Right ventricle myocardium inferior (tissue), 1 donor: Measurements from ENCODE around the gene STMN1. TPM values are rescaled to one million over a fixed set of nuclear protein-coding genes. Genes with fewer than 3 reads are reported as not detected.

Experiments
- ATAC-seq: fragments of 200-7000 bp; cut with Tn5 transposase; one replicate; pipeline ENCODE4 v1.9.1; 2020; ENCODE audit warnings: mild to moderate bottlenecking, moderate library complexity
- DNase-seq: peaks from one replicate; pipeline ENCODE4 v3.0.0; 2021; ENCODE audit errors: missing footprints
- intact Hi-C: fragments of 100-400 bp; cut with DNase I; formaldehyde crosslinking; loops from one replicate; pipeline ENCODE4 v1.11.0; 2022
- microRNA-seq: library from miRNA; unstranded; fragments of <30 nt; microRNA quantifications from one replicate; pipeline ENCODE4 v1.2.0, GENCODE V29; 2020
- total RNA-seq: library from RNA; stranded (reverse); fragmentation: NEBNext Ultra II Directional; extraction: Animal tissue kit (Norgen Biotek cat#: 25700); gene quantifications from one replicate; pipeline ENCODE4 v1.2.1, GENCODE V29; 2021
- donor health status: DM: no; HTN: yes; CAD: no; lungs with severe emphysema.

The STMN1 gene
- total RNA-seq, 1 donor from 2014 or later, result 30.0 TPM

GRCh38 chr1:25858906-25859789, 47.1 kb downstream of the STMN1 start, which contains the start of gene AUNIP:
Gene AUNIP, minus strand, starts transcription at chr1:25859457. Its CDS starts 100 bp downstream, at chr1:25859357.
- DNase-seq, result peak; percentile 95
- peak; percentile 96 for ATAC-seq
- intact Hi-C loops, result no loop called here

- no peak for ATAC-seq
- intact Hi-C loops, result no loop called here
- no peak for DNase-seq
Measured at GRCh38 chr1:25858494-25858893, 47.7 kb downstream of the STMN1 start.

- DNase-seq (no peak), ATAC-seq (no peak)
- intact Hi-C loops, result no loop called here
Measured at GRCh38 chr1:25856856-25857255, 49.4 kb downstream of the STMN1 start.

GRCh38 chr1:25854554-25854953, 51.7 kb downstream of the STMN1 start:
- ATAC-seq (no peak), DNase-seq (no peak)
- intact Hi-C loops, result no loop called here

Small RNA genes within 50 kb of the gene (microRNA-seq; reads per million reads assigned to microRNA genes)
- not detected for gene MIR3917

Other genes starting within 250 kb of the STMN1 start
- gene SELENON, start 106.2 kb downstream of the STMN1 start, total RNA-seq, result 45.7 TPM
- 206 TPM for gene MTFR1L, start 86.5 kb downstream of the STMN1 start, total RNA-seq
- not detected for gene AUNIP, start 47.0 kb downstream of the STMN1 start, total RNA-seq
- 2.2 TPM for gene PAQR7, start 30.7 kb downstream of the STMN1 start, total RNA-seq
- gene PAFAH2, start 91.6 kb upstream of the STMN1 start, total RNA-seq, result 9.7 TPM
- gene EXTL1, start 115.4 kb upstream of the STMN1 start, total RNA-seq, result 11.2 TPM
- gene SLC30A2, start 139.7 kb upstream of the STMN1 start, total RNA-seq, result 4.0 TPM
- gene TRIM63, start 161.2 kb upstream of the STMN1 start, total RNA-seq, result 212 TPM
- 4.0 TPM for gene PDIK1L, start 205.4 kb upstream of the STMN1 start, total RNA-seq